GM06990 (cell line): ENCODE results near the gene BTNL8.
"Not testable (repeated sequence)": the region's sequence is repeated elsewhere in the genome, so short reads cannot be mapped to it uniquely, and the experiment has no call there.

Source experiments
- DNase-seq: peaks from one replicate; pipeline ENCODE4 v3.0.0-alpha.2; 2011; ENCODE audit not compliant: insufficient read length; ENCODE audit errors: extremely low read depth
- H3K27me3 ChIP-seq: replicated peaks from 2 replicates; pipeline ENCODE4 v1.6.0; 2011; ENCODE audit warnings: low read length; ENCODE audit not compliant: control insufficient read depth, insufficient read depth
- H3K36me3 ChIP-seq: 2 replicates; pipeline ENCODE4 v1.5.1; 2011; ENCODE audit warnings: low read length; ENCODE audit not compliant: control insufficient read depth, insufficient read depth
- H3K4me3 ChIP-seq: replicated peaks from 2 replicates; pipeline ENCODE4 v1.5.1; 2011; ENCODE audit warnings: low read depth, mild to moderate bottlenecking, control low read depth, low read length
- CTCF ChIP-seq: IDR thresholded peaks from 2 replicates; pipeline ENCODE4 v1.5.1; 2011; ENCODE audit warnings: low read length, control low read depth, mild to moderate bottlenecking, inconsistent platforms; ENCODE audit not compliant: insufficient read depth, poor library complexity, severe bottlenecking

BTNL8 gene

GRCh38 chr5:180872419-180872818 is 26.5 kb upstream of the BTNL8 start:
- TF ChIP-seq CTCF: no peak
- no peak overlapping the region for H3K4me3 ChIP-seq
- no peaks in the 10 kb centered on the region for H3K36me3 ChIP-seq
- no peaks in the 10 kb centered on the region for H3K27me3 ChIP-seq
- no peak for DNase-seq

GRCh38 chr5:180873615-180874520 is 25.1 kb upstream of the BTNL8 start:
- Histone ChIP-seq H3K36me3 (no peaks in the 10 kb centered on the region), H3K4me3 (no peak overlapping the region), H3K27me3 (no peaks in the 10 kb centered on the region)
- TF ChIP-seq CTCF: no peak
- DNase-seq: peak; percentile 56

- Histone ChIP-seq H3K27me3 (no peaks in the 10 kb centered on the region), H3K4me3 (no peak overlapping the region), H3K36me3 (no peaks in the 10 kb centered on the region)
- no peak for TF ChIP-seq CTCF
- DNase-seq: no peak
Measured at GRCh38 chr5:180874804-180875582, 24.0 kb upstream of the BTNL8 start.

GRCh38 chr5:180875860-180876426 is 23.0 kb upstream of the BTNL8 start:
- no peak for DNase-seq
- no peak for TF ChIP-seq CTCF

GRCh38 chr5:180885845-180886529 is 13.0 kb upstream of the BTNL8 start:
- H3K36me3 ChIP-seq, H3K27me3 ChIP-seq, DNase-seq, H3K4me3 ChIP-seq: not testable (repeated sequence)

More at GRCh38 chr5:180875860-180876426, 23.0 kb upstream of the BTNL8 start:
- Histone ChIP-seq H3K27me3 (no peaks in the 10 kb centered on the region), H3K4me3 (no peak overlapping the region), H3K36me3 (no peaks in the 10 kb centered on the region)
